Transverse colon (tissue), 3 donors: ENCODE data around the gene PHF21B.

Experiments used
- POLR2A ChIP-seq: fragments of 450-650 bp; IDR thresholded peaks from one replicate; pipeline ENCODE4 v1.6.1; 2016; ENCODE audit warnings: antibody characterized with exemption, mild to moderate bottlenecking, moderate library complexity
- TF ChIP-seq, protein P1 (sequence below), 5 experiments: fragments of 200-600 bp in 3 of 5; fragments of 450-650 bp in 2 of 5; sonication (generic) in 3 of 5; IDR thresholded peaks; 1 replicate in 2 of 5; 2 replicates in 3 of 5; pipeline ENCODE4 v1.5.1; 2016 to 2017; ENCODE audit warnings: antibody characterized with exemption in 5 of 5, inconsistent platforms in 3 of 5, mild to moderate bottlenecking in 2 of 5, moderate library complexity in 1 of 5

DNA sequence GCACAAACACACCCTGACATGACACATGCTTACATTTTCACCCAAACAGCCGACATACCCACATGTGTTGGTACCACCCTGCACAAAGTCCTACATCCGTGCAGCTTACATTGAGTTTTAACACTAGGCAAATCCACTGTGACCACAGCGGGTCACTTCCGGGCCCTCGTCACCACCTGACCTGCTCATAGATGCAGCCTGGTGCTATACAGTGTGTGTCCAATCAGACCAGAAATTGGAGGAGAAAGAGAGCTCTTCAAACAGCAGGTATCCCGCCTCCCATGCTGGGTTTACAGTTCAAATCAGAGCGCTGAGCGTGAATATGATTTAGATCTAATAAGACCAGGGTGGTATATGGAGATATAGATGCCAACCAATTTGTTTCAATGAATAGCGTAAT is 35.4 kb downstream of the PHF21B start:
- TF ChIP-seq POLR2A, result no peak
- TF ChIP-seq, protein P1, sequence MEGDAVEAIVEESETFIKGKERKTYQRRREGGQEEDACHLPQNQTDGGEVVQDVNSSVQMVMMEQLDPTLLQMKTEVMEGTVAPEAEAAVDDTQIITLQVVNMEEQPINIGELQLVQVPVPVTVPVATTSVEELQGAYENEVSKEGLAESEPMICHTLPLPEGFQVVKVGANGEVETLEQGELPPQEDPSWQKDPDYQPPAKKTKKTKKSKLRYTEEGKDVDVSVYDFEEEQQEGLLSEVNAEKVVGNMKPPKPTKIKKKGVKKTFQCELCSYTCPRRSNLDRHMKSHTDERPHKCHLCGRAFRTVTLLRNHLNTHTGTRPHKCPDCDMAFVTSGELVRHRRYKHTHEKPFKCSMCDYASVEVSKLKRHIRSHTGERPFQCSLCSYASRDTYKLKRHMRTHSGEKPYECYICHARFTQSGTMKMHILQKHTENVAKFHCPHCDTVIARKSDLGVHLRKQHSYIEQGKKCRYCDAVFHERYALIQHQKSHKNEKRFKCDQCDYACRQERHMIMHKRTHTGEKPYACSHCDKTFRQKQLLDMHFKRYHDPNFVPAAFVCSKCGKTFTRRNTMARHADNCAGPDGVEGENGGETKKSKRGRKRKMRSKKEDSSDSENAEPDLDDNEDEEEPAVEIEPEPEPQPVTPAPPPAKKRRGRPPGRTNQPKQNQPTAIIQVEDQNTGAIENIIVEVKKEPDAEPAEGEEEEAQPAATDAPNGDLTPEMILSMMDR (IDR thresholded peaks at IDR 0.05), result no peak
